HG03139 (cell line): ENCODE measurements around the gene PKHD1.

Experiments used
- ATAC-seq: cut with Tn5 transposase; IDR thresholded peaks from one replicate; pipeline ENCODE4 v1.9.1; 2021; ENCODE audit not compliant: unreplicated experiment

The PKHD1 gene

GRCh38 chr6:51570168-51570921 lies 517.1 kb downstream of the PKHD1 start:
- no peak for ATAC-seq

- ATAC-seq = no peak
Observed at GRCh38 chr6:51569594-51569993, 517.8 kb downstream of the PKHD1 start.

- no peak for ATAC-seq
Observed at GRCh38 chr6:51568771-51569170, 518.6 kb downstream of the PKHD1 start.

- ATAC-seq = no peak
Observed at GRCh38 chr6:51565472-51565871, 521.9 kb downstream of the PKHD1 start.
